CD4-positive, alpha-beta T cell treated with Interleukin-10 for 1 hour (primary cell): Measurements from ENCODE around the gene PAX8.

Experiments used
- DNase-seq: peaks from one replicate; pipeline ENCODE4 v3.0.0-alpha.2; 2020

The PAX8 gene

GRCh38 chr2:113181258-113182051 is 97.3 kb downstream of the PAX8 start:
- DNase-seq = no peak

GRCh38 chr2:113180131-113180946 is 98.4 kb downstream of the PAX8 start:
- no peak for DNase-seq

DNA sequence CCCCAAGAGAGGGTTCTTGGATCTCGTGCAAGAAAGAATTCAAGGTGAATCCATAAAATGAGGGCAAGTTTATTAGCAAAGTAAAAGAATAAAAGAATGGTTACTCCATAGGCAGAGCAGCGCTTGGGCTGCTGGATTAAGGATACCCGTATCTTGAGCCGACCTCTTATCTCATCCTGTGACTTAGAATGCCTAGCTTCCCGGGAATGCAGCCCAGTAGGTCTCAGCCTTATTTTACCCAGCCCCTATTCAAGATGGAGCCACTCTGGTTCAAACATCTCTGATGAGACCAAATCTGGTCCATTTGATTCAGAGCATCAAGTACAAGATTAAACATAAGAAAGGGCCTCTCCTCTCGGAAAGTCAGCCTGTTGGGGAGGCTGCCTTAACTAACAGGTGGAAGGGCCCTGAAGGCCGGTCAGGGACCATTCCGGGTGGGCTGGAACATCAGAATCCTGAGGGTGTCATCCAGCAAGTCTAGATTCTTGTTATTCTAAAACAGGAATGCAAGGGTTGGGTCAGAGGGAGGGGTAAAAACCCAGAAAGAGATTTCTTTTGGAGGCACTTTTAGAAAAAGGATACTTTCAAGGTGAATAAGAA is 99.2 kb downstream of the PAX8 start:
- DNase-seq = no peak

GRCh38 chr2:113178891-113179290 is 99.8 kb downstream of the PAX8 start:
- DNase-seq = no peak

DNA sequence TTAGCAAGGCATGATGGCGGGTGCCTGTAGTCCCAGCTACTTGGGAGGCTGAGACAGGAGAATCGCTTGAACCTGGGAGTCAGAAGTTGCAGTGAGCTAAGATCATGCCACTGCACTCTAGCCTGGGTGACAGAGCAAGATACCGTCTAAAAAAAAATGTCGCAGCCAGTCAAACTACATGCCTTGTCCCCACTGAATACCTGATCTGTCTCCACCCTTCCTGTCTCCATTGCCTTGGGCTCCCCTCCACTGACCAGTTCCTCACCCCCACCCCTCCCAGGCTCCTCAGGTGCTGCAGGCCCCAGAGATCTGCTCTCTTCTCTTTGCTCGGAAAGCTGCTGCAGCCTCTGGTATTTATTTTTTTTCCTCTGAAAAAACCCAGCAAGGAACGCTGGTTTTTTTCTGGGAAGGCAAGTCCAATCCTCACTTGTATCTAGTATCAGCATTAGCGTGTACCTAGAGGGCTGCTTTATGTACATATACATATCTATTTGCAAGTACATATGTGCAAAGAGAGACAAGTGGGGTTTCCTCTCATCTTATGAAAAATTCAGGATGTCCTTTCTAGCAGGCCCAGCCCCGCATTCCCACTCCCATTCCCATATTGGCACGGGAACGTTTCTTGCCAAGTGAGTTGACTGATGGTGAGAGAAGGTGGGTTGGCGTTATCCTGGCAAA is 100.5 kb downstream of the PAX8 start:
- no peak for DNase-seq

GRCh38 chr2:113176696-113177355 is 101.9 kb downstream of the PAX8 start:
- no peak for DNase-seq

DNA sequence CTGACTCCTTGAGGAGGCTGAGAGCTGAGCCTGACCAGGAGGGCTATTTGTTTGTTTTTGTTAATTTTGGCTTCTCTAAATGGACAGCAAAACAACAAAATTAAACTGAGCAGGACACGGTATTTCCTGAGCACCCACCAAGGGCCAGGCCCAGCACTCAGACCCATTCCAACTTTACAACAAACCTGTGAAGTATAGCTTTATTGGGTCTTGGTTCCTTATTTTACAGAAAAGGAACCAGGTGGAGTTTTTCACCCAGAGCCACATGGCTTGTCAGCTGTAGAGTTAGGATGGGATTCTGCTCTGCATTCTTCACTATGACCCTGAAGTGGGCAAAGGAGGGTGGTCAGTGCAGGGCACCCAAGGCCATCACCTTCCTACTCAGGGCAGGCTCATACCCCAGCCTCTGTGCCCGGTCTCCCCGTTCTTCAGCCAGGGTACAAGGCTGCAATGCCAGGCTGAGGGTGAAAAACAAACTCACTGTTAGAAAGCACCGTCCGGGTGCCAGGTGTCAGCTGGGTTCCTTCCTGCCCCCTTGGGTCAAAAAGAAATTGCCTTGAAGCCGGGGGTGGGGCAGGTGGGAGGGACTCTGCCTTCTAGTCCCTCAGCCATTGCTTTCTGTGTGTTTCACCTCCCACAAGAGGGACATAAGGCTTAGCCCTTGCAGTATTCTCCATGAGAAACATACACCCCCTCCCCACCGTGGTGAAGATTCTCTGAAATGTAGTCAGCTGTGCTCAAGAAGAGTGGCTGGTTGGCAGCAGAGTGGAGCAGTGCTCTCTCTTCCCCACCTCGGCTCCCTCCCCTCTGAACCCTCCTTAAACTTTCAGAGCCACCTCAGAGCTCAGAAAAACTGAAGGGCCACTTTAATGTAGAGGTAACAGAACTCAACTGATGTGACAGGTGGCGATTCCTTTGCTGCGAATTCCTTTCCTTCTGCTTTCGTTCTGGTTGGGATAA is 102.7 kb downstream of the PAX8 start:
- DNase-seq = peak; percentile 40

DNA sequence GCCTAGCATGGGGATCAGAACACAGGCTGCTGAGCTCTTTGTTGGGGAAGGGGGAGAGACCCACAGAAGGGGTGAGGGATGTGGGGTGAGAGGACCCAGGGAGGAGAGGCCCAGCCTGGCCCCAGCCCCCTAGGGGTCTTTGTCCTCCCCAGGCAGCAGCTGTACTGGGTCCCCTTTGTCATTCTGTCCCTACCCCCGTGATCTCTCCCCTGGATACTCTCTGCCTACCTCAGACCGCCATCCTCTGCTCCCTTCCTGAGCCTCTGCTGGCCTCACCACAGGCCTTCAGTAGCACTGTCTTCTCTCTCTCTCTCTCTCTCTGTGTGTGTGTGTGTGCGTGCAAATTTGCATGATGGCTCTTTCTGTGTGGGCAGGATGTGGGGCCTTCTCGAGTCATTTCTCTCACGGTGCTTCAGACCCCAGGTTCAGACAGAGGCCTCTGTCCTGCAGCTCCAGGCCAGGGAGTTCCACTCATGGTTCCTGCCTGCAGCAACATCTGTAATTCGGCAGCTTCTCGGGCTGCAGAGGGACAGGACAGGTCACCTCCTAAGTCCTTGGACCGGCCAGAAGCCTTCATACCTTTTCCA is 103.6 kb downstream of the PAX8 start:
- peak; percentile 77 for DNase-seq

DNA sequence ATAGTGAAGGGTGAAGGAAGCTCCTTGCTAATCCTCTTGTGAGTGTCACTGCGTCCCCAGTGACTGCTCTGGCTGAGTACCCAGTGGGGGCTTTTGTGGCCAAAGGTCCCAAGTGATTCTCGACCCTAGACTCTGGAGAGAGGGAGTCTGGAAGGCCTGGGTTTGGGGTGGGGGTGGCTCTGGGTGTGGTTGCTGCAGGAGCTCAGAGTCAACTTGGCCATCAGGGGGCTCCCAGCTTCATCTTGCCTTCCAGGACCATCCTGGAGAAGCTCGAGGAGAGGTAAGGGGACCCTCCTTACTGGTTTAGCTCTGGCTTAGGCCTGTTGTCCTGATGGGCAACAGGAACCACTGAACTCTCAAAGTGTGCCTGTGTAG is 104.4 kb downstream of the PAX8 start:
- no peak for DNase-seq

DNA sequence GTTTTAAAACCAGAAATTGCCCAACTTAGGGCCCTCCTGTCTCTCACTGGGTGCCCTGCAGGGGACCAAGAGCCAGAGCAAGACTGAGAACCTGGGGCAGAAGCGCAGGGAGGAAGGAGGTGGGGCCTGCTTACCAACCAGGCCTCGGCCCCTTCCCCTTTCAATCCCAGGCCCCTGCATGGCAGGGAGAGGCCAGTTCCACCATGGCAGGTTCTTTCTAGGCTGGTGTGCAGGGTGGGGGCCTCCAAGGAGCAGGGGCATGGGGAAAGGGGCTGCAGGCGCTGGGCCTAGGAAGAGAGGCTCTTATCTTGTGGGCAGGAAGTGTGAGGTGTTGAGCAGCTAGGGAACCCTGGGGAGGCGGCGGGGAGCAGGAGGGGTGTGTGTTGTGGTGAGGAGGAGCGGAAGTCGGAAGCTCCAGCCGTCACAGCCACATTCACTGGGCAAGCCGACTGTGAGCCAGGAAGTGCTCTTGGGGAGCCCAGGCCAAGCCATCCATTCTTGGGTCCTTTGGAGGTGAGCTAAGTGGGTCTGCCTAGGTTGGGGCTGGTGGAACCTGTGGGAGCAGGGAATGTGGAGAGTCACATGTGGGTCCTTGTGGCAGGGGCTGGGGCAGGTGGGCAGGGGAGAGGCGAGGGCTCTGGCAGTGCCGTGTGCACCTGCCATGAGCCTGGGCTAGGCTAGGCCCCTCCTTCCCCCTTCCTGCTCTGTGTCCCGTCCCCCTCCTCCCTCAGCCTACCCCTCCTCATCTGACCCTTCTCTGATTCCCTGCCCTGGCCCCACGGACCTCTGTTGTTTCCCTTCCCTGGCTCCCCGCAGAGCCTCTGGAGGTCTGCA is 105.0 kb downstream of the PAX8 start, which contains the start of gene PSD4:
TSS of gene PSD4 (plus strand) at position 430 of the 834 bp plus-strand sequence. CDS start 8,486 bp downstream, outside the sequence.
- DNase-seq = peak; percentile 85

DNA sequence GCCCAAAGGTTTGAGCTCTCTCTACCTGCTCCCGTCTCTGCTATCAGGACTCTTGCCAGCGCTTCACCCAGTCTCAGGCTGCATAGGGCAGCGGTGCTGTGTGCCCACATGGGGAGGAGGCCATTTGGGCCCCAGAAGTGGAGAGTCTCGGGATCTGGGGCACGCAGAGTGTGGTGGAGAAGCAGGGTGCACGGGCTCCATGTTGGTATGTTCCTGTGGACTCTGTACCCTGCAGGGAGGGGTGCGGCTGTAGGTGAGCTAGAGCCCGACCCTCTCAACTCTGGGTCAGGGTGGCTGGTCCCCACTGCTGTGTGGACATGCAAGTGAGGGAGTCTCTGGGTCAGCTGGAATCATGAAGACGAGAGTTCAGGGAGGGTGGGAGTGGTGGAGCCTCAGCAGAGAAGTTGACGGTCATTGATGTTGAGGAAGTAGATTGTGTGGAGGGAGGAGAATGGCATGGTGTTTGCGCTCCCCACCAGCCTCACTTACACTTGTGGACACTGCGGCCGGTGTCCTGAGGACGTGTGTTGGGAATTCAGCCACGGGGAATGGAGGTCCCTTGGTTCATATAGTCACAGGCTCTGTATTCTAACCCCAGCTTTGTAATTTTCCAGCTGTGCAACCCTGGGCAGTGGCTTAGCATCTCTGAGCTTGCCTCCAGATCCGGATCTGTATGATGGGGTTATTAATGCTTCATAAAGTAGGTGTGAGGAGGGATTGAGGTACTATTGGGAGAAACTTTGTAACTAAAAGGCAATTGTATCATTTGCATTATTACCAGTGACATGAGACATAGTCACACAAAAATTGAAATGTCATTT is 105.8 kb downstream of the PAX8 start:
- no peak for DNase-seq

DNA sequence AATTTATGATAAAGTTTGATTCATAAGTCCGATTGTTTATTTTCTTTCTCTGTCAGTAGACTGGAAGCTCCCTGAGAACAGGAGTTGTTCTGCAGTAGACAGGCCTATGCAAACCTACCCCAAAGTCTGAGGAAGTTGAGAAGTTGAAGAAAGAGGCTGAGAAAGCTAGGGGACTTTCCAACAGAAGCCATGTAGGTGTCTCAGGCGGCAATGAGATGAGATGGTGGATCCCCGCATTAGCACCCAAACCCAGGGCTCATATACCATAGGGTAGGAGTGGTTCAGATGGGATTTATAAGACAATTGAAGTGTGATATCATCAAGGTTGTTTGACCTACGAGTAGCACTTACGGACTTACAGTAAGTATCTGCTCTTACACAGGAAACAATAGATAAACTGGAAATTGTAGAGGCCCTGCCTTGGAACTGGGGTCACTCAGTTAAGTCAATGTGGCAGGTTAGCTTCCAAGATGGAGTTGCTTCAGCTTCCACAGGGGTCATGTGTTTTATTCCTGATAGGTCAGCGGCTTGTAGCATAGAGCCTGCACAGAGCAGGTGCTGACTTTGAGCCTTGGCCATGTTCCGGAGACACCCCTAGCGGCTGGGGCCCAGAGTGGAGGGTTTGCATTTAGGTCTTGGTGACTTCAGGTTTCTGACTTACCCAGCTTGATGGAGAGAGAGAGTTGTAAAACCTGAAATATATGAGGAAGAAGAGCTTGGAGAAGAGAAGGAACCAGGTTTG is 107.2 kb downstream of the PAX8 start:
- no peak for DNase-seq

DNA sequence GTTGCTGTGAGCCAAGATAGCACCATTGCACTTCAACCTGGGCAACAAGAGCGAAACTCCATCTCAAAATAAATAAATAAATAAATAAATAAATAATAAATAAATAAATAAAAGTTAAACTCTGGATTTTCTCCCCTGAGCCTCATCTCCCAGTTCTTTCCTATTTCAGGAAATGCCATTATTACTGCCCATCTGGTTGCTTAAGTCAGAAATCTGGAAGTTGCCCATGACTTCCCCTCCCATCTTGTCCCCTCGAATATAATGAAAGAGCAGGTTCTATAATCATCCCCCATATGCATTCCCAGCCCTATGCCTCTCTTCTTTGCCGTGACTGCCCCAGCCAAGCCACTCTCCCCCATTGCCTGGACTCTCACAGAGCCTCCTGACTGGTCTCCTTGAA is 109.1 kb downstream of the PAX8 start:
- no peak for DNase-seq

DNA sequence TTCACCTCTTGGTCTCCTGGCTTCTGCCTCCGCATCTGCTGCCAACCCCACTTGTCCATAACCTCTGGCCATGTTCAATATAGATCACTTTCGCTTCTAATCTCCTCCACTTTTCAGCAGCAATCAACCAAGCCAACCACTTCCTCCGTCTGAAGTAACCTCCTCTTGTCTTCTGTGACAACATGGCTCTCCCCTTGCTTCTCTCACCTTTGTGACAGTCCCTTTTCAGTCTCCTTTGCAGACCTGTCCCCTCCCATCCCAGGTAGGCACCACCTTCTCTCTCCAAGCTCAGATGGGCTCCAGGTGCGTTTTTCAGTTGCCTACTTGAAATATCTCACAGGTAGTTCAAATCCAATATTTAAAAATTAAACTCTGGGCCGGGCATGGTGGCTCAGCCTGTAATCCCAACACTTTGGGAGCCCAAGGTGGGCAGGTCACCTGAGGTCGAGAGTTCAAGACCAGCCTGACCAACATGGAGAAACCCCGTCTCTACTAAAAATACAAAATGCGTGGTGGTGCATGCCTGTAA is 109.7 kb downstream of the PAX8 start:
- DNase-seq = peak; percentile 64

GRCh38 chr2:113167962-113168340 is 110.8 kb downstream of the PAX8 start:
- DNase-seq = no peak

DNA sequence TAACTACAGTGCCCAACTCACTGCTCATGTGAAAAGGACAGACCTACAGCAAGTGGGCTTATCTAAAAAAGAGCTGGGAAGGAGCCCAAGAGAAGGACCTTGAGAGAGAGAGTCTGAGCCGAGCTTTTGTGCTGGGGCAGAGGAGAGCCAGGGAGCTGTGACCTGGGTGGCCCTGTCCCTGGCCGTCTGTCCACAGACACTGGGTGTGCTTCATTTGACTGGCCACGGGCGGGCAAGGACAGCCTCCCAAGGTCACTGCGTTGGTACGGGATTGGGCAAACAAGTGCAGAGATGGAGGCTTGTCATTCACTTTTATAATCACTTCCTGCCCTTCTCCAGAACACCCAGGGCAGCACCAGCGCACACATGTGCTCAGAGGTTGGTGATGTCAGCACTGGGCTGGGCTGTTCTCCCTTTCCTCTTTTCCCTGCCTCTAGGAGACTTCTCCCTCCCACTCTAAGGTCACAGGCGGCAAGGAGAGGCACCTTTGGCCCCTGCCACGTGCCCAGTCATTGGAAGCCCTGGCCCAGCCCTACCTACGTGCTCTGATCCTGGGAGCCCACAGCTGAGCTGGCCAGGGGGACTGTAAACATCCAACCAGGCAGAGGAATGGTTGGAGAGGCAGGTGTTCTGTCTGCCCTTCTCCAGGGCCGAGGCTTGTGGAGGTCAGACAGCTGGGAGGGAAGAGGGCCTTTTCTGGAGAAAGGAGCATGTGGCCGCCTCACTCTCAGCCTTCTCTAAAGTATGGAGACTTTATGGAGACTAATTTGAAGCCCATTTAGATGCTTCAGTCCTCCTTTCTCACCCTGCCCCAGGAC is 111.4 kb downstream of the PAX8 start:
- DNase-seq = peak; percentile 47

DNA sequence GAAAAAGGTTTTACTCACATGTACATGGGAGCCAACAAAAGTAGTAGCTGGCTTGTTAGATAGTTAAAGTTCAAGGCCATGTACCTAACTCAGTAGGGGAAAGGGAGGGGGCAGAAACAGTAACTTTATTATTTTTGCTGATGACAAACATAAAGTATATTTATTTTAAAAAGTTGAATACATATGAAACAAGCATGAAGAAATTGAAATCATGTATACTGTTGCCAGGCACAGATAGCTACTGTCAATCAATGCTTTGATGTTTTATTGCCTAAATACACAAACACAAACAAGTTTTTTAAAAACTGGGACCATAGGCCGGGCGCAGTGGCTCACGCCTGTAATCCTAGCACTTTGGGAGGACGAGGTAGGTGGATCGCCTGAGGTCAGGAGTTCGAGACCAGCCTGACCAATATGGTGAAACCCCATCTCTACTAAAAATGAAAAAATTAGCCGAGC is 112.5 kb downstream of the PAX8 start:
- DNase-seq = no peak
